ENCODE results near the gene JPH2.

DNA sequence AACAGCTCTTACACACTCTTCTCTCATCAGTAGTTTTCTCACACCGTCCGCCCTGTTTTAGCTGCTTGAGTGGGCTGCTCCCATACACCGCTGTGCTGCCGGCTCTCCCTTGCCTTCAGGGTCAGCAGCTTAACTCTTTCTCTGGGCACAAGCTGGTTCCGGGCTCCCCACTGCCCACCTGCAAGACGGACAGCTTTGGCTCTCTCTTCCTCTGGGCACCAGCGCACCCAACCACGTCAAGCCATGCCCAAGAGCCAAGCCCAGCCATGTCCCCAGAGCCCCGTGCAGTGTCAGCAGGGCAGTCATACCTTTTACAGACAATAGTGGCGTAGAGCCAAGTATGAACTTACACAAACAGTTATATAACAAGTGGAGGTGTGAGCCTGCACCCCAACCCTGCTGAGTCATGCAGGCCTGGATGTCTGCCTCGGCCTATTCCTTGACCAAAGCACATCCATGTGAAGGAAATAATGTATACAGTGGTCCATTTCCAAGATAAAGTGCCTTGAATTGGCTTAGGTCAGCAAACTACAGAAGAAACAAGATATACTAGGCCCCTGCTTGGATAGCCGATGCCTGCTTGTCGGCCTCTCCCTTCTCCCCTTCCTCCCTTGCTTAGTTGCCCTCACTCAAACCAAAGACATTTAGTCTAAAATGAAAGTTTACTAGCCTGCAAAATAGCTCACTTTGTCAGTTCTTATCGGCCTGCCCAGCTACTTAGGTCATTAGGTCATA is 89.3 kb downstream of the JPH2 start:
- no peak for TF ChIP-seq ZBTB21 (CRISPR knock-in tag; IDR thresholded peaks at IDR 0.05; ENCODE audit: borderline replicate concordance)
- no peak for TF ChIP-seq NFYB (CRISPR knock-in tag; conservative IDR thresholded peaks at IDR 0.05; ENCODE audit: low read depth)
- TF ChIP-seq MYBL2 (CRISPR knock-in tag; IDR thresholded peaks at IDR 0.05) = no peak
- no peak for TF ChIP-seq ZNF671 (CRISPR knock-in tag; IDR thresholded peaks at IDR 0.05)
- TF ChIP-seq, protein P1, sequence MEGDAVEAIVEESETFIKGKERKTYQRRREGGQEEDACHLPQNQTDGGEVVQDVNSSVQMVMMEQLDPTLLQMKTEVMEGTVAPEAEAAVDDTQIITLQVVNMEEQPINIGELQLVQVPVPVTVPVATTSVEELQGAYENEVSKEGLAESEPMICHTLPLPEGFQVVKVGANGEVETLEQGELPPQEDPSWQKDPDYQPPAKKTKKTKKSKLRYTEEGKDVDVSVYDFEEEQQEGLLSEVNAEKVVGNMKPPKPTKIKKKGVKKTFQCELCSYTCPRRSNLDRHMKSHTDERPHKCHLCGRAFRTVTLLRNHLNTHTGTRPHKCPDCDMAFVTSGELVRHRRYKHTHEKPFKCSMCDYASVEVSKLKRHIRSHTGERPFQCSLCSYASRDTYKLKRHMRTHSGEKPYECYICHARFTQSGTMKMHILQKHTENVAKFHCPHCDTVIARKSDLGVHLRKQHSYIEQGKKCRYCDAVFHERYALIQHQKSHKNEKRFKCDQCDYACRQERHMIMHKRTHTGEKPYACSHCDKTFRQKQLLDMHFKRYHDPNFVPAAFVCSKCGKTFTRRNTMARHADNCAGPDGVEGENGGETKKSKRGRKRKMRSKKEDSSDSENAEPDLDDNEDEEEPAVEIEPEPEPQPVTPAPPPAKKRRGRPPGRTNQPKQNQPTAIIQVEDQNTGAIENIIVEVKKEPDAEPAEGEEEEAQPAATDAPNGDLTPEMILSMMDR (IDR thresholded peaks at IDR 0.05) = no peak
- TF ChIP-seq ESRRA (CRISPR knock-in tag; IDR thresholded peaks at IDR 0.05; ENCODE audit: borderline replicate concordance) = no peak
- TF ChIP-seq NR2C2 (CRISPR knock-in tag; IDR thresholded peaks at IDR 0.05) = no peak
- no peak for TF ChIP-seq ETV6 (CRISPR knock-in tag; IDR thresholded peaks at IDR 0.05)
- no peak for TF ChIP-seq IRF2 (CRISPR knock-in tag; IDR thresholded peaks at IDR 0.05; ENCODE audit: borderline replicate concordance, low read depth)
- TF ChIP-seq ATF3 (CRISPR knock-in tag; conservative IDR thresholded peaks at IDR 0.05) = no peak

All from WTC11 (cell line).